ENCODE data around the gene IQCE. TPM values are rescaled to one million over a fixed set of nuclear protein-coding genes. Genes with fewer than 3 reads are reported as not detected.

Gene IQCE
- total RNA-seq, 1 experiment from 2014 or later, result 16.7 TPM

DNA sequence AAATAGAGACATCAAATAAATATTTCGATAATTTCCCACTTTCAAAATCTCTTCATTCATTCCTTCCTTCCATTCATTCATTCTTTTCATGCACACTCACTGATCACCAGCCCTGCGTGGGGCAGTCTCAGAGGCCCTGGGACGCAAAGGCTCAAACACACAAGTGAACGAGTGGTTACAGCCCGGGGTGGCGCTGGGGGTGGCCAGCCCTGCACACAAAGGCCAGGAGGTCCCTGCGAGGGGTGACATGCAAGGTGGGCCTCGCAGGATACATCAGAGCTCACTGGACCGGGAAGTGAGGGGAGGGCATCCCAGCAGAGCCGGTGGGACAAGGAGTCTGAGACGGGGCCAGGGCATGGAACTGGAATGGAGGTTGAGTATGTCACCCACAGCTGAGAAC, 43.1 kb downstream of the IQCE start:
- no peak for DNase-seq (ENCODE audit: unreplicated experiment)
- Mint-ChIP-seq H3K27ac (ENCODE audit: low read depth, unreplicated experiment) (no peak overlapping the region), H3K4me1 (ENCODE audit: insufficient read depth, unreplicated experiment) (peaks cover 14% of the 10 kb centered on the region), H3K36me3 (ENCODE audit: insufficient read depth, unreplicated experiment) (peaks cover 50% of the 10 kb centered on the region), H3K4me3 (ENCODE audit: unreplicated experiment) (no peak overlapping the region), H3K27me3 (ENCODE audit: insufficient read depth, unreplicated experiment) (no peaks in the 10 kb centered on the region), H3K9me3 (ENCODE audit: unreplicated experiment) (no peaks in the 10 kb centered on the region)
- TF ChIP-seq, protein P1, sequence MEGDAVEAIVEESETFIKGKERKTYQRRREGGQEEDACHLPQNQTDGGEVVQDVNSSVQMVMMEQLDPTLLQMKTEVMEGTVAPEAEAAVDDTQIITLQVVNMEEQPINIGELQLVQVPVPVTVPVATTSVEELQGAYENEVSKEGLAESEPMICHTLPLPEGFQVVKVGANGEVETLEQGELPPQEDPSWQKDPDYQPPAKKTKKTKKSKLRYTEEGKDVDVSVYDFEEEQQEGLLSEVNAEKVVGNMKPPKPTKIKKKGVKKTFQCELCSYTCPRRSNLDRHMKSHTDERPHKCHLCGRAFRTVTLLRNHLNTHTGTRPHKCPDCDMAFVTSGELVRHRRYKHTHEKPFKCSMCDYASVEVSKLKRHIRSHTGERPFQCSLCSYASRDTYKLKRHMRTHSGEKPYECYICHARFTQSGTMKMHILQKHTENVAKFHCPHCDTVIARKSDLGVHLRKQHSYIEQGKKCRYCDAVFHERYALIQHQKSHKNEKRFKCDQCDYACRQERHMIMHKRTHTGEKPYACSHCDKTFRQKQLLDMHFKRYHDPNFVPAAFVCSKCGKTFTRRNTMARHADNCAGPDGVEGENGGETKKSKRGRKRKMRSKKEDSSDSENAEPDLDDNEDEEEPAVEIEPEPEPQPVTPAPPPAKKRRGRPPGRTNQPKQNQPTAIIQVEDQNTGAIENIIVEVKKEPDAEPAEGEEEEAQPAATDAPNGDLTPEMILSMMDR (IDR thresholded peaks at IDR 0.05; ENCODE audit: unreplicated experiment), result no peak
- ChIA-PET CTCF (interaction anchor here (0.9 kb wide), 1 partner anchor 29 kb away, joined by 4 read pairs; no protein-coding TSS in a partner anchor), POLR2A (interaction anchor here (1.0 to 1.1 kb wide), 2 partner anchors 11 to 12 kb away, joined by 3 to 4 read pairs; no protein-coding TSS in a partner anchor)
- intact Hi-C loops (cut with micrococcal nuclease), result no loop called here
- BruUV-seq (replicated peaks), result no TSS peak

DNA sequence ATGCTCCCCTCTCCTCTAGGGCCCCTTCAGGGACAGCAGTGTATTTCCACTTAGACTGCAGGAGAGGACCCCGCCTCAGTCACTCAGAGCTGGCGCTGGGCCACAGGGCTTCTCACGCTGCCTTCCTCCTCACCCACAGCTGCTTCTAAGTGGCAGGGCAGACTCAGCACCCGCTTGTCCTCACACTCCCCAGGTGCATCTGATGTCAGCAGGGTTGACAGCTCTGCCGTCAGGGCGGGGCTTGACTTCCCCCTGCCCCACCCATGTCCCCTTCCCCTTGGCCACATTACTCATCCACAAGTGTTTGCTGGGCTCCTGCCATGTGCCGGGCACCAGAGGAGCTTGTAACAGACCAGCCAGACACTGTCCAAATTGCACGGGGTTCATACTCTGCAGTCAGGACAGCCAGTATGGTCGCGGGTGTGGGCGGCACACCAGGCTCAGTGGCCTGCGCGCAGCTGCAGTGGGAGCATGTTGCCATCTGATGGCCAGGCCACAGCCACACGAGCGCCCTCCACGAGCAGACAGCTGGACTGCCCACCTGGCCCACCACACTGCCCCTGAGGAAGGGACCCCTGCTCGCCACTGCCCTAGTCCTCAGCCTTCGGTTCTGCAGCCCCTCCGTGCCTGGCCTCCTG, 43.7 kb downstream of the IQCE start:
- no peak for DNase-seq (ENCODE audit: unreplicated experiment)
- CTCF ChIA-PET, result interaction anchor here (0.9 kb wide), 1 partner anchor 28 kb away, joined by 4 read pairs; no protein-coding TSS in a partner anchor

DNA sequence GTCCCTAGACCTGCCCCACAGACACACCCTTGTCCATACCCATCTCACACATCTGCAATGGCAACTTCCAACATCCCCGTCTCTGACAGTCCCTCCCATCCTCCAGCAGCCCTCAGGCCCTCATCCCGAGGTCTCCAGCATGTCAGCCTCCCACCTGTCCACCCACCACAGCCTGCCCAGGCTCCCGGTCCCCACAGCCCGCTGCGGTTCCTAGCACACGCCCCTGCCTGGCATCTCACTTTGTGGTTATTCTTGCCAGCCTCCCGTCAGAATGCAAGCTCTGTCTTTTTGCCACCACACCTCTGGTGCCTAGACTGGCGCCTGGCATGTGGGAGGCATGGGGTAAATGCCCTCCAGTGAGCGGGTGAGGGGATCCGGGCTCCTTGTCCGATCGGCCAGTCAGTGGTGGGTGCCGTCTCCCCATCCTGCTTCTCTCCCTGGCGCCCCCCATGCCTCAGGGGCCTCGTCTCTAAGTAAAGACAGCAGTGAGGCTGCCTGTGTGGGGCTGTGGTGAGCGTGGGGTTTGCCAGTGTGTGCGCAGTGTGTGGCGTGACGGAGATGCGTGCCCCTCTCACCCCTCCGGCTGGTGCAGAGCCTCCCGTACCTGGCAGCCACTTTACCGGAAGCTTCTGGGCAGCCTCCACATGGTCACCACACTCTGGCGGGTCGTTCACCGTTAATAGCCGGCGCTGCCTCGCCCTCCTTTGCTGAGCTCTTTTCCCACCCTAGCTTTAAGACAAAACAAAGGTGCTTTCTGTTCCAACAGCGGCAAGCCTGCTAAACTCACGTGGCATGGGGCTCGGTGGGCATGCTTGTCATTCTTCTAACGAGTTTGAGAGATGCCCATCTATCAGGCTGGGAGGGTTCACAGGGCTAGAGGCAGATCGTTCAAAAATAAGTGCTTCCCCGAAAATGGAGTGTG, 44.5 kb downstream of the IQCE start:
- ChIA-PET CTCF (interaction anchor here (0.7 to 0.9 kb wide), 2 partner anchors 9 to 28 kb away, joined by 4 read pairs; no protein-coding TSS in a partner anchor), POLR2A (interaction anchor here (1.0 kb wide), 1 partner anchor 11 kb away, joined by 3 read pairs; no protein-coding TSS in a partner anchor)
- Mint-ChIP-seq H3K36me3 (ENCODE audit: insufficient read depth, unreplicated experiment) (peaks cover 46% of the 10 kb centered on the region), H3K27ac (ENCODE audit: low read depth, unreplicated experiment) (no peak overlapping the region), H3K27me3 (ENCODE audit: insufficient read depth, unreplicated experiment) (no peaks in the 10 kb centered on the region), H3K4me1 (ENCODE audit: insufficient read depth, unreplicated experiment) (peaks cover 14% of the 10 kb centered on the region), H3K4me3 (ENCODE audit: unreplicated experiment) (no peak overlapping the region), H3K9me3 (ENCODE audit: unreplicated experiment) (no peaks in the 10 kb centered on the region)
- no TSS peak for BruUV-seq (replicated peaks)
- TF ChIP-seq, protein P1 (IDR thresholded peaks at IDR 0.05; ENCODE audit: unreplicated experiment), result no peak
- intact Hi-C loops (cut with micrococcal nuclease), result no loop called here
- no peak for DNase-seq (ENCODE audit: unreplicated experiment)

More for the DNA sequence above, 43.7 kb downstream of the IQCE start:
- Mint-ChIP-seq H3K4me3 (ENCODE audit: unreplicated experiment) (no peak overlapping the region), H3K36me3 (ENCODE audit: insufficient read depth, unreplicated experiment) (peaks cover 48% of the 10 kb centered on the region), H3K27ac (ENCODE audit: low read depth, unreplicated experiment) (peak overlapping the region; percentile 59), H3K4me1 (ENCODE audit: insufficient read depth, unreplicated experiment) (peaks cover 14% of the 10 kb centered on the region), H3K27me3 (ENCODE audit: insufficient read depth, unreplicated experiment) (no peaks in the 10 kb centered on the region), H3K9me3 (ENCODE audit: unreplicated experiment) (no peaks in the 10 kb centered on the region)
- TF ChIP-seq, protein P1 (IDR thresholded peaks at IDR 0.05; ENCODE audit: unreplicated experiment), result no peak
- BruUV-seq (replicated peaks), result no TSS peak
- intact Hi-C loops (cut with micrococcal nuclease), result no loop called here
- POLR2A ChIA-PET, result interaction anchor here (1.0 to 1.1 kb wide), 2 partner anchors 10 to 11 kb away, joined by 3 to 4 read pairs; no protein-coding TSS in a partner anchor
